ENCODE measurements around the gene TGFBR3.

DNA sequence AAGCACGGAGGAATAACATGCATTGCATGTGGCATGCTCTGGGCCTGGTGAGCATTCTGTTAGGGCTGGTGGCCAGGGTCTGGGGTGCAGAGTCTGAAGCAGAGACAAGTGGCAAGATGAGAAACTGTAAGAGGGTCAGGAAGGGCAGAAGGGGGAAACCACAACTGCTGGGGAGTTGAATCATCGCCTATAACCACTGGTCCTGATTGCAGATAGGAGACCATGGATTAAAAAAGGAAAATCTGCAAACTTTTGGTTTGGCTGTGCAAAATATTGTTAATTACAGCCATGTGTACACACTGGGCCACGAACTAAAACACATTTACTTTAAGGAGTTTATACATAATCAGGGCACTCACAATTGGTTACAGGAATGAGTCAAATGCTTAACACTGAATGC lies 76.6 kb downstream of the TGFBR3 start:
- TF ChIP-seq, protein P1, sequence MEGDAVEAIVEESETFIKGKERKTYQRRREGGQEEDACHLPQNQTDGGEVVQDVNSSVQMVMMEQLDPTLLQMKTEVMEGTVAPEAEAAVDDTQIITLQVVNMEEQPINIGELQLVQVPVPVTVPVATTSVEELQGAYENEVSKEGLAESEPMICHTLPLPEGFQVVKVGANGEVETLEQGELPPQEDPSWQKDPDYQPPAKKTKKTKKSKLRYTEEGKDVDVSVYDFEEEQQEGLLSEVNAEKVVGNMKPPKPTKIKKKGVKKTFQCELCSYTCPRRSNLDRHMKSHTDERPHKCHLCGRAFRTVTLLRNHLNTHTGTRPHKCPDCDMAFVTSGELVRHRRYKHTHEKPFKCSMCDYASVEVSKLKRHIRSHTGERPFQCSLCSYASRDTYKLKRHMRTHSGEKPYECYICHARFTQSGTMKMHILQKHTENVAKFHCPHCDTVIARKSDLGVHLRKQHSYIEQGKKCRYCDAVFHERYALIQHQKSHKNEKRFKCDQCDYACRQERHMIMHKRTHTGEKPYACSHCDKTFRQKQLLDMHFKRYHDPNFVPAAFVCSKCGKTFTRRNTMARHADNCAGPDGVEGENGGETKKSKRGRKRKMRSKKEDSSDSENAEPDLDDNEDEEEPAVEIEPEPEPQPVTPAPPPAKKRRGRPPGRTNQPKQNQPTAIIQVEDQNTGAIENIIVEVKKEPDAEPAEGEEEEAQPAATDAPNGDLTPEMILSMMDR (IDR thresholded peaks at IDR 0.05 in 4 of 5, conservative IDR thresholded peaks at IDR 0.05 in 1 of 5): no peak
- no peak for TF ChIP-seq POLR2A (IDR thresholded peaks at IDR 0.05)

Data from gastrocnemius medialis (tissue), 4 donors.